Keratinocyte (primary cell): ENCODE data around the gene SLC9A8.

Experiments
- CTCF ChIP-seq, 3 experiments: IDR thresholded peaks in 1 of 3; conservative IDR thresholded peaks in 1 of 3; optimal IDR thresholded peaks in 1 of 3; 2 replicates in 2 of 3; 3 replicates in 1 of 3; pipeline versions ENCODE3 to v1.5.1; 2011; ENCODE audit warnings: low read length in 3 of 3, mild to moderate bottlenecking in 3 of 3, moderate library complexity in 2 of 3, control low read depth in 1 of 3, inconsistent platforms in 1 of 3; ENCODE audit not compliant: insufficient read depth in 2 of 3; ENCODE audit errors: extremely low read depth in 1 of 3
- EZH2 ChIP-seq: IDR thresholded peaks from one replicate; pipeline ENCODE4 v1.6.1; 2012; ENCODE audit warnings: inconsistent platforms, mild to moderate bottlenecking, low read length, moderate library complexity

- TF ChIP-seq CTCF (optimal IDR thresholded peaks at IDR 0.05 in 1 of 3, IDR thresholded peaks at IDR 0.05 in 1 of 3, conservative IDR thresholded peaks at IDR 0.05 in 1 of 3; ENCODE audit: extremely low read depth in 1 of 3, insufficient read depth in 2 of 3, low read length in 3 of 3), result no peak
- TF ChIP-seq EZH2, result no peak
Observed at GRCh38 chr20:49765846-49766541, 46.6 kb upstream of the SLC9A8 start.
